Peyer's patch (tissue), 4 donors: Measurements from ENCODE around the gene CD247. TPM values are rescaled to one million over a fixed set of nuclear protein-coding genes. Genes with fewer than 3 reads are reported as not detected.

Experiments
- DNase-seq, 3 donors: peaks; one replicate each; pipeline ENCODE4 v3.0.0-alpha.2; 2017 to 2019
- H3K27ac ChIP-seq, 4 donors: fragments of 200-600 bp; sonication (generic); one replicate each; pipeline ENCODE4 v1.5.1; 2016 to 2019
- H3K27me3 ChIP-seq, 2 donors: fragments of 200-600 bp; sonication (generic); one replicate each; pipeline ENCODE4 v1.5.1; 2019
- H3K36me3 ChIP-seq, 3 donors: fragments of 200-600 bp; sonication (generic); one replicate each; pipeline ENCODE4 v1.5.1; 2016 to 2019
- H3K4me1 ChIP-seq, 4 donors: fragments of 200-600 bp; sonication (generic); one replicate each; pipeline ENCODE4 v1.5.1; 2016 to 2019
- H3K4me3 ChIP-seq, 4 donors: fragments of 200-600 bp; sonication (generic); 1 replicate in 3 of 4; 2 replicates in 1 of 4; pipeline ENCODE4 v1.5.1; 2016 to 2019; ENCODE audit warnings: mild to moderate bottlenecking in 1 of 4
- H3K9me3 ChIP-seq, 4 donors: fragments of 200-600 bp; sonication (generic); one replicate each; pipeline ENCODE4 v1.5.1; 2016 to 2019; ENCODE audit warnings: mild to moderate bottlenecking in 1 of 4
- CTCF ChIP-seq, 6 experiments: fragments of 450-650 bp in 4 of 6; fragments of 200-600 bp in 2 of 6; sonication (generic) in 1 of 6; IDR thresholded peaks; one replicate each; pipeline ENCODE4 v1.5.1; 2017 to 2019; ENCODE audit warnings: antibody characterized with exemption in 6 of 6, mild to moderate bottlenecking in 3 of 6, moderate library complexity in 1 of 6
- POLR2A ChIP-seq, 2 donors: fragments of 450-650 bp; IDR thresholded peaks; one replicate each; pipeline ENCODE4 v1.5.1; 2017; ENCODE audit warnings: antibody characterized with exemption in 2 of 2, mild to moderate bottlenecking in 2 of 2, moderate library complexity in 2 of 2
- total RNA-seq, 4 donors: library from RNA; depleted of rRNA; stranded (reverse); fragments of >200 nt; gene quantifications; one replicate each; pipeline ENCODE4 v1.1.0, GENCODE V29; 2016

CD247 gene
- total RNA-seq, 4 donors from 2014 or later, result 1.9 to 7.4 (median 3.9) TPM; not detected in 1

GRCh38 chr1:167423684-167424619 lies 94.4 kb downstream of the CD247 start:
- TF ChIP-seq CTCF (IDR thresholded peaks at IDR 0.05) (no peak), POLR2A (IDR thresholded peaks at IDR 0.05) (no peak)
- DNase-seq, result no peak

GRCh38 chr1:167420510-167420909 lies 97.8 kb downstream of the CD247 start:
- no peak for DNase-seq
- Histone ChIP-seq H3K9me3 (no peaks in the 10 kb centered on the region), H3K4me3 (no peak overlapping the region), H3K27ac (no peak overlapping the region), H3K4me1 (no peaks in the 10 kb centered on the region), H3K36me3 (peaks cover 0 to 7% (median 0%) of the 10 kb centered on the region in 3 donors), H3K27me3 (no peaks in the 10 kb centered on the region)
- no peak for TF ChIP-seq CTCF (IDR thresholded peaks at IDR 0.05)

More at GRCh38 chr1:167423684-167424619, 94.4 kb downstream of the CD247 start:
- Histone ChIP-seq H3K36me3 (no peaks in the 10 kb centered on the region), H3K27ac (no peak overlapping the region), H3K27me3 (no peaks in the 10 kb centered on the region), H3K9me3 (no peaks in the 10 kb centered on the region), H3K4me1 (no peaks in the 10 kb centered on the region), H3K4me3 (no peak overlapping the region)

- Histone ChIP-seq H3K4me1 (no peaks in the 10 kb centered on the region), H3K27ac (no peak overlapping the region), H3K4me3 (no peak overlapping the region), H3K27me3 (no peaks in the 10 kb centered on the region), H3K9me3 (no peaks in the 10 kb centered on the region), H3K36me3 (peaks cover 0 to 11% (median 0%) of the 10 kb centered on the region in 3 donors)
- TF ChIP-seq CTCF (IDR thresholded peaks at IDR 0.05) (no peak), POLR2A (IDR thresholded peaks at IDR 0.05) (no peak)
- DNase-seq, result no peak
These were observed 99.1 kb downstream of the CD247 start for GRCh38 chr1:167419245-167419644.

- no peak for TF ChIP-seq POLR2A (IDR thresholded peaks at IDR 0.05)
- no peak for TF ChIP-seq CTCF (IDR thresholded peaks at IDR 0.05)
- no peaks in the 10 kb centered on the region for H3K27me3 ChIP-seq
- H3K4me3 ChIP-seq, result no peak overlapping the region
- no peak for DNase-seq
- no peak overlapping the region for H3K27ac ChIP-seq
- no peaks in the 10 kb centered on the region for H3K4me1 ChIP-seq
- peaks cover 0 to 16% (median 0%) of the 10 kb centered on the region in 3 donors for H3K36me3 ChIP-seq
- no peaks in the 10 kb centered on the region for H3K9me3 ChIP-seq
These were observed 99.9 kb downstream of the CD247 start for GRCh38 chr1:167418391-167418790.

GRCh38 chr1:167416506-167416905 lies 101.8 kb downstream of the CD247 start:
- Histone ChIP-seq H3K9me3 (no peaks in the 10 kb centered on the region), H3K27ac (no peak overlapping the region), H3K36me3 (peaks cover 0 to 35% (median 0%) of the 10 kb centered on the region in 3 donors)

More at GRCh38 chr1:167416506-167416905, 101.8 kb downstream of the CD247 start:
- Histone ChIP-seq H3K4me3 (no peak overlapping the region), H3K27me3 (no peaks in the 10 kb centered on the region), H3K4me1 (no peaks in the 10 kb centered on the region)
- no peak for DNase-seq
- no peak for TF ChIP-seq POLR2A (IDR thresholded peaks at IDR 0.05)
- TF ChIP-seq CTCF (IDR thresholded peaks at IDR 0.05), result no peak
